GM12865 (cell line): ENCODE data around the gene CALHM1.
A peak's percentile ranks its signal among the peaks of the same experiment; 100 is the strongest.

ENCODE experiments used
- DNase-seq: peaks from one replicate; pipeline ENCODE4 v3.0.0; 2010; ENCODE audit warnings: low read depth
- H3K4me3 ChIP-seq: 2 replicates; pipeline ENCODE4 v1.5.1; 2011; ENCODE audit warnings: mild to moderate bottlenecking, low read depth, low read length, control low read depth
- CTCF ChIP-seq: IDR thresholded peaks from 2 replicates; pipeline ENCODE4 v1.5.1; 2011; ENCODE audit warnings: low read length, control low read depth, low read depth, inconsistent platforms; ENCODE audit not compliant: insufficient read depth; ENCODE audit errors: missing control alignments

The CALHM1 gene

GRCh38 chr10:103472005-103472404 is 13.3 kb upstream of the CALHM1 start:
- TF ChIP-seq CTCF = no peak
- H3K4me3 ChIP-seq = peak overlapping the region; percentile 60
- peak; percentile 88 for DNase-seq

- no peak for TF ChIP-seq CTCF
Measured at GRCh38 chr10:103470761-103471653, 12.3 kb upstream of the CALHM1 start.

GRCh38 chr10:103469201-103469600 is 10.5 kb upstream of the CALHM1 start:
- H3K4me3 ChIP-seq = no peak overlapping the region
- DNase-seq = peak; percentile 59
- TF ChIP-seq CTCF = no peak

More at GRCh38 chr10:103470761-103471653, 12.3 kb upstream of the CALHM1 start:
- H3K4me3 ChIP-seq = peak overlapping the region; percentile 60
- DNase-seq = peak; percentile 98

GRCh38 chr10:103467406-103467805 is 8.7 kb upstream of the CALHM1 start:
- TF ChIP-seq CTCF = no peak
- DNase-seq = peak; percentile 94
- H3K4me3 ChIP-seq = peak overlapping the region; percentile 62

GRCh38 chr10:103466734-103467133 is 8.0 kb upstream of the CALHM1 start:
- peak overlapping the region; percentile 62 for H3K4me3 ChIP-seq
- TF ChIP-seq CTCF = no peak
- DNase-seq = peak; percentile 54

- H3K4me3 ChIP-seq = peak overlapping the region; percentile 9
- no peak for TF ChIP-seq CTCF
- DNase-seq = peak; percentile 80
Measured at GRCh38 chr10:103465411-103466179, 6.9 kb upstream of the CALHM1 start.
